Adipocyte (in vitro differentiated cells): Measurements from ENCODE around the gene FOLR3.
A peak's percentile ranks its signal among the peaks of the same experiment; 100 is the strongest.
"Not testable (repeated sequence)": the region's sequence is repeated elsewhere in the genome, so short reads cannot be mapped to it uniquely, and the experiment has no call there.

ENCODE experiments used
- DNase-seq: peaks from one replicate; pipeline ENCODE4 v3.0.0-alpha.2; 2015; ENCODE audit warnings: low read depth
- H3K27me3 ChIP-seq: replicated peaks from 2 replicates; pipeline ENCODE4 v1.7.0; 2013; ENCODE audit warnings: mild to moderate bottlenecking, low read length, moderate library complexity; ENCODE audit not compliant: control insufficient read depth, insufficient read depth
- H3K36me3 ChIP-seq: 2 replicates; pipeline ENCODE4 v1.7.0; 2013; ENCODE audit warnings: low read length, mild to moderate bottlenecking, moderate library complexity; ENCODE audit not compliant: control insufficient read depth, insufficient read depth, severe bottlenecking
- H3K4me1 ChIP-seq: 2 replicates; pipeline ENCODE4 v1.7.0; 2013; ENCODE audit warnings: mild to moderate bottlenecking, low read length, moderate library complexity; ENCODE audit not compliant: control insufficient read depth, insufficient read depth
- H3K4me3 ChIP-seq: 2 replicates; pipeline ENCODE4 v1.7.0; 2013; ENCODE audit warnings: mild to moderate bottlenecking, low read length, moderate library complexity
- H3K9ac ChIP-seq: 2 replicates; pipeline ENCODE4 v1.7.0; 2013; ENCODE audit warnings: mild to moderate bottlenecking, low read length, moderate library complexity
- H3K9me3 ChIP-seq: 2 replicates; pipeline ENCODE4 v1.7.0; 2013; ENCODE audit warnings: mild to moderate bottlenecking, low read length, moderate library complexity; ENCODE audit not compliant: control insufficient read depth

FOLR3 gene

GRCh38 chr11:72142543-72142942 lies 7.0 kb downstream of the FOLR3 start:
- H3K27me3 ChIP-seq, DNase-seq, H3K36me3 ChIP-seq, H3K9ac ChIP-seq, H3K4me3 ChIP-seq, H3K9me3 ChIP-seq: not testable (repeated sequence)
- peaks cover 31% of the 10 kb centered on the region for H3K4me1 ChIP-seq

GRCh38 chr11:72144807-72145565 lies 9.5 kb downstream of the FOLR3 start:
- no peaks in the 10 kb centered on the region for H3K27me3 ChIP-seq
- no peaks in the 10 kb centered on the region for H3K9me3 ChIP-seq
- H3K4me1 ChIP-seq, result peaks cover 28% of the 10 kb centered on the region
- no peaks in the 10 kb centered on the region for H3K36me3 ChIP-seq
- peak overlapping the region; percentile 10 for H3K9ac ChIP-seq
- DNase-seq, result peak; percentile 82
- no peak overlapping the region for H3K4me3 ChIP-seq

DNA sequence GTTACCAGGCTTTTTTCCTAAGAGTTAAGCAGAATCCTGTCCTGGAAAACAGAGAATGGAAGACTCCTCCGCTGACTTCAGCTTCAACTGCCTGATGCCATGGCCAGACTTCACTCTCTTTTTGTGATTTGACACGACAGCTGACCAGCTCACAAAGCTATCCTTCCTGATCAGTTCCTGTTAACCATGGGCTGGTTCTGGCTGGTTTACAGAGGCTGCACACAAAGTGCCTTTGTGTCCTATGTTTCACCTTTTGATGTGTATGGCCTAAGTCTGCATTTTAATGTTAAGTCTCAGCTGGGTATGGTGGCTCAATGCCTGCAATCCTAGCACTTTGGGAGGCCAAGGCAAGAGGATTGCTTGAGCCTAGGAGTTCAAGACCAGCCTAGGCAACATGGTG lies 11.1 kb downstream of the FOLR3 start:
- Histone ChIP-seq H3K27me3 (no peaks in the 10 kb centered on the region), H3K4me3 (no peak overlapping the region), H3K36me3 (no peaks in the 10 kb centered on the region), H3K9me3 (no peaks in the 10 kb centered on the region), H3K4me1 (peaks cover 14% of the 10 kb centered on the region), H3K9ac (no peak overlapping the region)
- no peak for DNase-seq

- no peaks in the 10 kb centered on the region for H3K9me3 ChIP-seq
- H3K27me3 ChIP-seq, result no peaks in the 10 kb centered on the region
- no peaks in the 10 kb centered on the region for H3K36me3 ChIP-seq
- no peak overlapping the region for H3K9ac ChIP-seq
- H3K4me3 ChIP-seq, result no peak overlapping the region
- H3K4me1 ChIP-seq, result no peaks in the 10 kb centered on the region
- DNase-seq, result no peak
These were observed 15.4 kb downstream of the FOLR3 start for GRCh38 chr11:72150882-72151281.

DNA sequence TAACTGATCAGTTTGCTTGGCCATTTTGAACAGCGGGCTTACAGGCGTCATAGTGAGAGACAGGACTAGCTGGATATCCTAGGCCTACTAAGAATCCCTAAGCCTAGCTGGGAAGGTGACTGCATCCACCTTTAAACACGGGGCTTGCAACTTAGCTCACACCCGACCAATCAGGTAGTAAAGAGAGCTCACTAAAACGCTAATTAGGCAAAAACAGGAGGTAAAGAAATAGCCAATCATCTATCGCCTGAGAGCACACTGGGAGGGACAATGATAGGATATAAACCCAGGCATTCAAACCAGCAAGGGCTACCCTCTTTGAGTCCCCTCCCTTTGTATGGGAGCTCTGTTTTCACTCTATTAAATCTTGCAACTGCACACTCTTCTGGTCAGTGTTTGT lies 18.3 kb downstream of the FOLR3 start:
- not testable (repeated sequence) for H3K9ac ChIP-seq, H3K4me1 ChIP-seq, H3K9me3 ChIP-seq, DNase-seq, H3K4me3 ChIP-seq, H3K27me3 ChIP-seq, H3K36me3 ChIP-seq

DNA sequence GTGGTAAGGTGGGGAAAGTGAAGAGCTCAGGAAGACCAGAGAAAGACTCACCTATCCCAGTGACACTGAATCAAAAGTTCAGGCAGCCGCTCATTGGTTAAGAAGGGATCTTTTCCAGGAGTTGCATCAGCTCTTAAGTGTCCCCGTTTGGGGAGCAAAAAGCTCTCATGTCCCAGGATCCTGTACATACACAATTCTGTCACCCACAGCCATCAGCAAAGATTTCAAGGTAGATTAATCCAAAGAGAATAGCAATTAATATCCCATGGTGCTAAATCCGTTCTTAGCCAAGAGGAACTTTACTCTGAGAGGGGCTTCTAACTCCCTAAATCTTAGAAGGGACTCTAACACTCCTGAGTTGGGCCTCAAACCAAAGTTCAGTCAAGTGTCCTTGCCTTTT lies 19.3 kb downstream of the FOLR3 start:
- Histone ChIP-seq H3K4me1 (no peaks in the 10 kb centered on the region), H3K9me3 (no peaks in the 10 kb centered on the region), H3K36me3 (no peaks in the 10 kb centered on the region), H3K4me3 (no peak overlapping the region), H3K27me3 (peaks cover 13% of the 10 kb centered on the region), H3K9ac (no peak overlapping the region)
- DNase-seq, result no peak

DNA sequence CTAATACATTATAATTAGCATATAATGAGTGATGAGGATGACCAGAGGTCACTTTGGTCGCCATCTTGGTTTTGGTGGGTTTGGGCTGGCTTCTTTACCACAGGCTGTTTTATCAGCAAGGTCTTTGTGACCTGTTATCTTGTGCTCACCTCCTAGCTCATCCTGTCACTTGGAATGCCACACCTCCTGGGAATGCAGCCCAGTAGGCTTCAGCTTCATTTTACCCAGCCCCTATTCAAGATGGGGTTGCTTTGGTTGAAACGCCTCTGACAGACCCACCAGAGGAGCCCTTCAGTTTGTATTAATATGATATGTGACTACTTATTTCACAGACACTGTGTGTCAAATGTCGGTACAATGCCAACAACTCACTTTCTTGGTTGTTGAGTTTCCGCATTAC lies 20.2 kb downstream of the FOLR3 start:
- Histone ChIP-seq H3K9me3 (no peaks in the 10 kb centered on the region), H3K4me3 (no peak overlapping the region)

DNA sequence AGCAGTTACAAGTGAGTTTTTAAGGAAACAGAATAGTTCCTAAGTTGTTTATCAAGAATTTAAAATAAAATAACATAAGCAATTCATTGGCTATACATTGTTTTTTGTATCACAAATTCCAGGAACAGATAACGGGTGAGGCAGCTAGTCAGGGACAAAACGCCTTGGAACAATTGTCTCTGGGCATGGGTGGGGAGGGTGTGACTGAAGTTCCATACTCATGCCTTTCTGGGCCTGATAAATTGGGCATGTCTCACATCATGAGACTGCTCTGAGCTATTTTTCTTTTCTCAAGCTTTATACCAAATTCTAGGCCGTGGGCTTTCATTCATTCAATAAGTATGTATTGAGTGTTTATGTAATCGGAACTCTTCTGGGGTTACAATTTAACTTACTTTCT lies 21.6 kb downstream of the FOLR3 start:
- H3K4me1 ChIP-seq, result no peaks in the 10 kb centered on the region
- peak; percentile 26 for DNase-seq
- peaks cover 13% of the 10 kb centered on the region for H3K27me3 ChIP-seq

More for the DNA sequence above, 20.2 kb downstream of the FOLR3 start:
- no peak overlapping the region for H3K9ac ChIP-seq
- no peaks in the 10 kb centered on the region for H3K4me1 ChIP-seq
- DNase-seq, result no peak
- no peaks in the 10 kb centered on the region for H3K36me3 ChIP-seq
- H3K27me3 ChIP-seq, result peaks cover 13% of the 10 kb centered on the region

DNA sequence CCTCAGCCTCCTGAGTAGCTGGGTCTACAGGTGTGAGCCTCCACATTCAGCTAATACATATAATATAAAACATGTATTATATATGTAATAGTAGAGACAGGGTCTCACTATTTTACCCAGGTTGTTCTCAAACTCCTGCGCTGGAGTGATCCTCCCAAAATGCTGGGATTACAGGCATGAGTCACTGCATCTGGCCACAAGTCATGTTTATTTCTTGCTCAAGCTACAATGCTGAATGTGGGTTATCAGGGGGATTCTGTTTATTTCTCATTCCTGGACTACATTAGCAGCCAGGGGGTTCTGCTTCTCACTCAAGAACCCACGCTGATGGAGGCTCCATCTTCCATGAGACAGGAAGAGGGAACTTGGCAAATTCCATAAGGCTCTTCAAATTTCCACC lies 24.8 kb downstream of the FOLR3 start:
- DNase-seq, result peak; percentile 42
- Histone ChIP-seq H3K4me1 (no peaks in the 10 kb centered on the region), H3K27me3 (peaks cover 20% of the 10 kb centered on the region), H3K9me3 (no peaks in the 10 kb centered on the region), H3K9ac (no peak overlapping the region), H3K4me3 (no peak overlapping the region), H3K36me3 (no peaks in the 10 kb centered on the region)

More for the DNA sequence above, 21.6 kb downstream of the FOLR3 start:
- Histone ChIP-seq H3K36me3 (no peaks in the 10 kb centered on the region), H3K9me3 (no peaks in the 10 kb centered on the region), H3K4me3 (no peak overlapping the region), H3K9ac (no peak overlapping the region)

DNA sequence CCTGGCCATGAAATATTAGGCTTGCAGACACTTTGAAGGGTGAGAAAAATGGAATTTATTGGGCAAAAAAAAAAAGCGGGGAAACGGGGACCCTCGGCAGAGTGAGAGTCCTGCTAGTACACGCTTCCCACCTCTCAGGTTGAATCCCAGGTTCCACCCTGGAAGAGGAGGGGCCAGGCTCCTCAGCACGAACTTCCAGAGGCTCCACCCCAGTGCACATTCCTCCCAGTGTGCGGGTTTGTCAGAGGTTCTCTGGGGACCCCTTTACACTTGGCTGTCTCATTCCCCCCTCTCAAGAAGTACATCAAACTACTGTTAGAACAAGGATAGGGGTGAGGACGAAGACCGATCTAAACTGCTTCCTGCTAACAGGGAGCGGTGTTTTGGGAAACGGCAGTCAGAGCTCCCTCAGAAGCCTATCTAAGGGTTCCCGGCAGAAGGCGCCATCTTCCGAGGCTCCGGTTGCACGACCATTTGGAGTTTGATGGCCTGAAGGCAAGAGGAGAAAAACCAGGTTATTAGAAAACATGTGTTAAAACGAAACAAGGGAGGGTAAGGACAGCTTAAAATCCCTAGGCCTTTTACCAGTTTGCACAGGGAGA lies 27.5 kb downstream of the FOLR3 start:
- no peaks in the 10 kb centered on the region for H3K4me1 ChIP-seq
- H3K9me3 ChIP-seq, result no peaks in the 10 kb centered on the region
- no peak for DNase-seq
- H3K27me3 ChIP-seq, result peaks cover 20% of the 10 kb centered on the region
- H3K4me3 ChIP-seq, result no peak overlapping the region
- H3K9ac ChIP-seq, result no peak overlapping the region
- no peaks in the 10 kb centered on the region for H3K36me3 ChIP-seq

DNA sequence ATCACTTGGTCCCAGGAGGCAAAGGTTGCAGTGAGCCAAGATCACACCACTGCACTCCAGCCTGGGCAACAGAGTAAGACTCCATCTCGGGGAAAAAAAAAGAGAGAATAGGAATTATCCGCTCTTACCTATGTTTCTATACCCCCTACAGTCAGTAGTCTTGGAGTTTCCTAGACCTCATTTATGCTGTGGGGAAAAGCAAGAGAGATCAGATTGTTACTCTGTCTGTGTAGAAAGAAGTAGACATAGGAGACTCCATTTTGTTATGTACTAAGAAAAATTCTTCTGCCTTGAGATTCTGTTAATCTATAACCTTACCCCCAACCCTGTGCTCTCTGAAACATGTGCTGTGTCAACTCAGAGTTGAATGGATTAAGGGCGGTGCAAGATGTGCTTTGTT lies 28.7 kb downstream of the FOLR3 start:
- H3K9ac ChIP-seq, H3K4me3 ChIP-seq, H3K4me1 ChIP-seq, H3K36me3 ChIP-seq, DNase-seq, H3K9me3 ChIP-seq: not testable (repeated sequence)
- H3K27me3 ChIP-seq, result peaks cover 11% of the 10 kb centered on the region
